Measurements from ENCODE around the gene PPA2.

Gene PPA2

DNA sequence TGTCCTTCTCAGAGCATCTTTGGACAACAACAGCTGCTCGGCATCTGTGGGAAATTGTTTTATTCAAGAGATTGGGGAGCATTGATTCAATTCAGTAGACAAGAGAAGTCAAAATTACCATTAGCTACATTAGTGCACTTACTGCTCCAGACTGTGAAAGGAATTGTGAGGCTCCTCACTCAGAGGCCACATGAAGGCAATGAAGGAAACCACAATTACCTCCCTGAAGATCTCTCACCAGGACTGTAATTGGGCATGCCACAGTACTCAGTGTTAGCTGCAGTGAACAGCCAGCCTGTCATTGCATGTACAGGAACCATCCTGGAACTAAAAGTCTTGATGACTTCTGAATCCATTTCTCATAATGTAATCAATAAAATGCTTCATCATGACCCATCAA lies 144.8 kb downstream of the PPA2 start:
- DNase-seq (ENCODE audit: insufficient read length, low spot score) = no peak
- no peak for FAIRE-seq

DNA sequence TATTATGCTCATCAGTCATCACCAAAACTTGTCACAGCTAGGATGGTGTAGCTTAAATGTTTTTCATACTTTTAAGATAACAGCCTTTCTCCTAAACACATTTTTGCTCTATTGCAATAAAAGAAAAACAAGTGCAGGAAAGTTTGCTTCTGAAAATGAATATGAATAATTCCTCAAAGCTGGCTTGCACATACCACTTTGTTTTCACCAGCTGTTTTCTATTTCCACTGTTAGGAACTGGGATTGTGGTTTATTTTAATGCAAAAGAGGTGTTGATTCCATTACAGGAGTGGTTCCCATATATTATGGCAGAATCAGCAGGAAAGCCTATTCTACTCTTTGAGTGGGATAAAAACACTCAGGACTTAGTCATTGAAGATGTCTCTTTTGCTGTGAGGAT lies 145.9 kb downstream of the PPA2 start:
- DNase-seq (ENCODE audit: insufficient read length, low spot score) (no peak), FAIRE-seq (no peak)

DNA sequence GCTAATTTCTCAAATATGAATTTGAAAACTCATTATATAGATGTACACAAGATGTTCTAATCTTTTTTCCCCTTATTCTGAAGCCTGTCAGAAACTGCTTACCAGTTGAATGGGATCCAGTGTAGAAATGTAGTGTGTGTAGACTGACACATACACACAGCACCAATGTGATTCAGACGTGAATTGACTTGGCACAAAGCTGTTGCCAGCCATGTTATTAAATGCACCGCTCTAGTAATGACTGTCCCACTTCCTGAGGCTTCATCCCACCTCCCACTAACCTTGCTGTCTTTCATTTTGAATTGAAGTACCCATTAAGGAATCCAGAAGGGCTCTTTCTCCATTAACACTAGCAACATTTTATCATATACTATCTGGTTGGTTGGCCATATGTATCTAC lies 146.6 kb downstream of the PPA2 start:
- DNase-seq (ENCODE audit: insufficient read length, low spot score) (no peak), FAIRE-seq (no peak)

Data from GM19239 (cell line).